SK-N-SH treated with all-trans-retinoic acid at 6 μM for 48 hours (cell line): ENCODE data around the gene KIF14.

Experiments
- ATAC-seq: fragments of 200-7000 bp; cut with Tn5 transposase; 3 replicates; pipeline ENCODE4 v1.9.1; 2020; ENCODE audit warnings: mild to moderate bottlenecking, moderate library complexity
- ARNTL ChIP-seq: fragments of 450-650 bp; formaldehyde crosslinking; IDR thresholded peaks from 2 replicates; pipeline ENCODE4 v1.5.0; 2020; ENCODE audit warnings: low read depth, mild to moderate bottlenecking, moderate library complexity, borderline replicate concordance
- BACH2 ChIP-seq: fragments of 250-450 bp; sonication (Bioruptor Pico); IDR thresholded peaks from 2 replicates; pipeline ENCODE4 v1.9.0; 2021; ENCODE audit warnings: mild to moderate bottlenecking, borderline replicate concordance
- CSDC2 ChIP-seq: fragments of 250-450 bp; sonication (Bioruptor Pico); IDR thresholded peaks from 2 replicates; pipeline ENCODE4 v1.5.0; 2020; ENCODE audit warnings: mild to moderate bottlenecking, moderate library complexity
- ESRRG ChIP-seq: fragments of 250-450 bp; sonication (Bioruptor Pico); IDR thresholded peaks from 2 replicates; pipeline ENCODE4 v1.6.1; 2021; ENCODE audit warnings: mild to moderate bottlenecking
- GLIS3 ChIP-seq: fragments of 250-450 bp; sonication (Bioruptor Pico); IDR thresholded peaks from 2 replicates; pipeline ENCODE4 v1.5.0; 2020; ENCODE audit warnings: mild to moderate bottlenecking, moderate library complexity
- ISL1 ChIP-seq: fragments of 250-450 bp; sonication (Bioruptor Pico); IDR thresholded peaks from 2 replicates; pipeline ENCODE4 v2.1.2; 2022; ENCODE audit warnings: mild to moderate bottlenecking, moderate library complexity
- OSR1 ChIP-seq: fragments of 250-450 bp; sonication (Bioruptor Pico); IDR thresholded peaks from 2 replicates; pipeline ENCODE4 v1.8.0; 2022; ENCODE audit warnings: moderate library complexity, mild to moderate bottlenecking, inconsistent platforms
- PPARA ChIP-seq: fragments of 250-450 bp; sonication (Bioruptor Pico); IDR thresholded peaks from 2 replicates; pipeline ENCODE4 v1.5.0; 2020; ENCODE audit warnings: mild to moderate bottlenecking, borderline replicate concordance
- RARB ChIP-seq: fragments of 250-450 bp; sonication (Bioruptor Pico); IDR thresholded peaks from 2 replicates; pipeline ENCODE4 v1.8.0; 2021; ENCODE audit warnings: mild to moderate bottlenecking, moderate library complexity
- SNAI2 ChIP-seq: fragments of 250-450 bp; sonication (Bioruptor Pico); IDR thresholded peaks from 2 replicates; pipeline ENCODE4 v1.5.0; 2020; ENCODE audit warnings: mild to moderate bottlenecking, moderate library complexity
- TCF4 ChIP-seq: fragments of 250-450 bp; sonication (Bioruptor Pico); IDR thresholded peaks from 2 replicates; pipeline ENCODE4 v1.8.0; 2021; ENCODE audit warnings: mild to moderate bottlenecking, moderate library complexity, borderline replicate concordance
- TOX ChIP-seq: fragments of 250-450 bp; sonication (Bioruptor Pico); IDR thresholded peaks from 2 replicates; pipeline ENCODE4 v1.8.0; 2021; ENCODE audit warnings: mild to moderate bottlenecking, moderate library complexity, borderline replicate concordance
- ZC3H10 ChIP-seq: fragments of 250-450 bp; sonication (Bioruptor Pico); IDR thresholded peaks from 2 replicates; pipeline ENCODE4 v1.5.1; 2021; ENCODE audit warnings: mild to moderate bottlenecking, moderate library complexity
- ZFP3 ChIP-seq: fragments of 250-450 bp; sonication (Bioruptor Pico); IDR thresholded peaks from 2 replicates; pipeline ENCODE4 v1.5.0; 2020; ENCODE audit warnings: mild to moderate bottlenecking, moderate library complexity
- ZFP30 ChIP-seq: fragments of 450-650 bp; formaldehyde crosslinking; IDR thresholded peaks from 2 replicates; pipeline ENCODE4 v1.5.0; 2022; ENCODE audit warnings: mild to moderate bottlenecking, moderate library complexity
- ZNF565 ChIP-seq: fragments of 450-650 bp; formaldehyde crosslinking; conservative IDR thresholded peaks from 2 replicates; pipeline ENCODE4 v1.5.0; 2020; ENCODE audit warnings: low read depth, mild to moderate bottlenecking, moderate library complexity
- ZNF70 ChIP-seq: fragments of 450-650 bp; formaldehyde crosslinking; IDR thresholded peaks from 2 replicates; pipeline ENCODE4 v1.5.0; 2020; ENCODE audit warnings: mild to moderate bottlenecking, moderate library complexity
- ZNF8 ChIP-seq: fragments of 450-650 bp; formaldehyde crosslinking; IDR thresholded peaks from 2 replicates; pipeline ENCODE4 v1.5.0; 2020; ENCODE audit warnings: mild to moderate bottlenecking, moderate library complexity
- TF ChIP-seq, protein P1 (sequence below): fragments of 250-450 bp; sonication (Bioruptor Pico); IDR thresholded peaks from 2 replicates; pipeline ENCODE4 v1.5.1; 2020; ENCODE audit warnings: low read depth, mild to moderate bottlenecking, moderate library complexity
- TF ChIP-seq, protein P2 (sequence below): fragments of 250-450 bp; sonication (Bioruptor Pico); IDR thresholded peaks from 2 replicates; pipeline ENCODE4 v1.5.1; 2021; ENCODE audit warnings: mild to moderate bottlenecking, moderate library complexity
- TF ChIP-seq, protein P3 (sequence below): fragments of 250-450 bp; sonication (Bioruptor Pico); IDR thresholded peaks from 2 replicates; pipeline ENCODE4 v1.8.0; 2020; ENCODE audit warnings: mild to moderate bottlenecking, moderate library complexity, borderline replicate concordance
- TF ChIP-seq, protein P4 (sequence below): fragments of 250-450 bp; sonication (Bioruptor Pico); IDR thresholded peaks from 2 replicates; pipeline ENCODE4 v1.8.0; 2021; ENCODE audit warnings: low read depth, mild to moderate bottlenecking, moderate library complexity, borderline replicate concordance
- TF ChIP-seq, protein P5 (sequence below): fragments of 250-450 bp; sonication (Bioruptor Pico); IDR thresholded peaks from 2 replicates; pipeline ENCODE4 v1.5.0; 2020; ENCODE audit warnings: mild to moderate bottlenecking, moderate library complexity

The KIF14 gene

DNA sequence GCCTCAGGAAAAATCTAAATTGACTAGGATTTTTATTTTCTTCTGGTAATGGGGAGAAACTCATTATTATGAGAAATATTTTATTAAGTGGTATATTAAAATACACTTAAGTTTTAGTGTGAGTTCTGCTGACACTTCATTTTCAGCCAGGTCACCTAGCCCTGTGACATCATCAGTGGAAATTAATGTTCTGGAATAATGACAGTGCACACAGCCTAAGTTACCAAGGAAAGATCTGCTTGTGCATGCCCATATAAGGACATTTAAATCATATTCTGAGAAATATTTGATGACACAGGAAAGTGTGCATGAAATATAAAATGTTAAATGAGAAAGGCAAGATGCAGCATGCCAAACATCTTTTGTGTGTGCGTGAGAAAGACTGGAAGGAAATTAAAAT lies 102.0 kb downstream of the KIF14 start:
- 0 out of 3 replicates have a peak, but pooled peaks have one; percentile 31 for ATAC-seq

DNA sequence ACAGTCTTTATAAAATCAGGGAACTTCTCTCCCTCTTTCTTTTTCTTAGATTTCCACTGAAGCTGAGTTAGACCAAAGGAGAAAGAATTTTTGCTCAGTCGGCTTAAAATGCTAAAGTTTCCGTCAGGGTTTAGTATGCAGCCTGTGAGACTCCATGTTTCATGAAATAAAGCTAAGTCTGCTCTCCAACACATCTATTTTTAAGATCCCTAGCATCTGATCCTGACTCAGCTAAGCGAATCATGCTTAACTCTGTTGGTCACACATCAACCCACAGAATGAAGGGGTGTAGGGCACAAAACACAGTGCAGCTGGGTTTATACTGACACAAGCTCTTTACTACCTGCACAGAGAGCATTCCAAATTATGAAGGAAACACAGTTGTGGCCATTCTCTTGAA lies 108.4 kb downstream of the KIF14 start:
- TF ChIP-seq GLIS3 (CRISPR knock-in tag), result no peak
- TF ChIP-seq TOX (CRISPR knock-in tag), result no peak
- no peak for TF ChIP-seq ZNF565 (CRISPR knock-in tag)
- TF ChIP-seq ISL1 (CRISPR knock-in tag), result no peak
- TF ChIP-seq ESRRG (CRISPR knock-in tag), result no peak
- TF ChIP-seq ZFP30 (CRISPR knock-in tag), result no peak
- TF ChIP-seq, protein P1, sequence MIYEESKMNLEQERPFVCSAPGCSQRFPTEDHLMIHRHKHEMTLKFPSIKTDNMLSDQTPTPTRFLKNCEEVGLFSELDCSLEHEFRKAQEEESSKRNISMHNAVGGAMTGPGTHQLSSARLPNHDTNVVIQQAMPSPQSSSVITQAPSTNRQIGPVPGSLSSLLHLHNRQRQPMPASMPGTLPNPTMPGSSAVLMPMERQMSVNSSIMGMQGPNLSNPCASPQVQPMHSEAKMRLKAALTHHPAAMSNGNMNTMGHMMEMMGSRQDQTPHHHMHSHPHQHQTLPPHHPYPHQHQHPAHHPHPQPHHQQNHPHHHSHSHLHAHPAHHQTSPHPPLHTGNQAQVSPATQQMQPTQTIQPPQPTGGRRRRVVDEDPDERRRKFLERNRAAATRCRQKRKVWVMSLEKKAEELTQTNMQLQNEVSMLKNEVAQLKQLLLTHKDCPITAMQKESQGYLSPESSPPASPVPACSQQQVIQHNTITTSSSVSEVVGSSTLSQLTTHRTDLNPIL (CRISPR knock-in tag), result no peak
- no peak for TF ChIP-seq CSDC2 (CRISPR knock-in tag)
- no peak for TF ChIP-seq ZNF8 (CRISPR knock-in tag)
- TF ChIP-seq SNAI2 (CRISPR knock-in tag), result no peak
- no peak for TF ChIP-seq ZFP3 (CRISPR knock-in tag)
- no peak for TF ChIP-seq ARNTL (CRISPR knock-in tag)
- TF ChIP-seq OSR1 (CRISPR knock-in tag), result no peak
- no peak for TF ChIP-seq BACH2
- TF ChIP-seq ZNF70 (CRISPR knock-in tag), result no peak
- no peak for TF ChIP-seq TCF4 (CRISPR knock-in tag)
- TF ChIP-seq PPARA, result no peak
- TF ChIP-seq, all 23 proteins: peak for 0
- ATAC-seq, result peak; percentile 65

More for the DNA sequence above, 102.0 kb downstream of the KIF14 start:
- TF ChIP-seq ZC3H10 (no peak), CSDC2 (CRISPR knock-in tag) (no peak), PPARA (no peak), ARNTL (CRISPR knock-in tag) (no peak), RARB (CRISPR knock-in tag) (no peak)
- TF ChIP-seq, protein P2, sequence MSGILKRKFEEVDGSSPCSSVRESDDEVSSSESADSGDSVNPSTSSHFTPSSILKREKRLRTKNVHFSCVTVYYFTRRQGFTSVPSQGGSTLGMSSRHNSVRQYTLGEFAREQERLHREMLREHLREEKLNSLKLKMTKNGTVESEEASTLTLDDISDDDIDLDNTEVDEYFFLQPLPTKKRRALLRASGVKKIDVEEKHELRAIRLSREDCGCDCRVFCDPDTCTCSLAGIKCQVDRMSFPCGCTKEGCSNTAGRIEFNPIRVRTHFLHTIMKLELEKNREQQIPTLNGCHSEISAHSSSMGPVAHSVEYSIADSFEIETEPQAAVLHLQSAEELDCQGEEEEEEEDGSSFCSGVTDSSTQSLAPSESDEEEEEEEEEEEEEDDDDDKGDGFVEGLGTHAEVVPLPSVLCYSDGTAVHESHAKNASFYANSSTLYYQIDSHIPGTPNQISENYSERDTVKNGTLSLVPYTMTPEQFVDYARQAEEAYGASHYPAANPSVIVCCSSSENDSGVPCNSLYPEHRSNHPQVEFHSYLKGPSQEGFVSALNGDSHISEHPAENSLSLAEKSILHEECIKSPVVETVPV, result no peak
- TF ChIP-seq, protein P3, sequence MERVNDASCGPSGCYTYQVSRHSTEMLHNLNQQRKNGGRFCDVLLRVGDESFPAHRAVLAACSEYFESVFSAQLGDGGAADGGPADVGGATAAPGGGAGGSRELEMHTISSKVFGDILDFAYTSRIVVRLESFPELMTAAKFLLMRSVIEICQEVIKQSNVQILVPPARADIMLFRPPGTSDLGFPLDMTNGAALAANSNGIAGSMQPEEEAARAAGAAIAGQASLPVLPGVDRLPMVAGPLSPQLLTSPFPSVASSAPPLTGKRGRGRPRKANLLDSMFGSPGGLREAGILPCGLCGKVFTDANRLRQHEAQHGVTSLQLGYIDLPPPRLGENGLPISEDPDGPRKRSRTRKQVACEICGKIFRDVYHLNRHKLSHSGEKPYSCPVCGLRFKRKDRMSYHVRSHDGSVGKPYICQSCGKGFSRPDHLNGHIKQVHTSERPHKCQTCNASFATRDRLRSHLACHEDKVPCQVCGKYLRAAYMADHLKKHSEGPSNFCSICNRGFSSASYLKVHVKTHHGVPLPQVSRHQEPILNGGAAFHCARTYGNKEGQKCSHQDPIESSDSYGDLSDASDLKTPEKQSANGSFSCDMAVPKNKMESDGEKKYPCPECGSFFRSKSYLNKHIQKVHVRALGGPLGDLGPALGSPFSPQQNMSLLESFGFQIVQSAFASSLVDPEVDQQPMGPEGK (CRISPR knock-in tag), result no peak

DNA sequence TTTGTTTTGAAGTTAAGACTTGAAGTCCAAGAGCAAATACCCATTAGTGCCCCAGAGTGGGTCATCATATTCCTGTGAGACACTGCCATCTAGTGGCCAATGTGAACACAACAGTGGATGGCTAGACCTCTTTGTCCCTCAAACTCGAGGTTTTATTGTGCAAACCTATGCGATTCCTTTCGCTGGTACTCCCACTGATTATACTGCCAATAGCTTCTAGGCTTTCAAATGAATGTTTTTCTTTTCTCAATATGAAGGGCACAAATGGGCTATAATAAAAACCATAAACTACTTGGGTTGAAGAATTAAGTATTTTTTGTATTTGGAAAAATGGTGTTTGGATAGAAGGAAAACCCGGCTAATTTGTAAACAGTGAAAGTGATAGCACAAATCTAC lies 110.3 kb downstream of the KIF14 start:
- peak; percentile 98 for ATAC-seq
- TF ChIP-seq, protein P4, sequence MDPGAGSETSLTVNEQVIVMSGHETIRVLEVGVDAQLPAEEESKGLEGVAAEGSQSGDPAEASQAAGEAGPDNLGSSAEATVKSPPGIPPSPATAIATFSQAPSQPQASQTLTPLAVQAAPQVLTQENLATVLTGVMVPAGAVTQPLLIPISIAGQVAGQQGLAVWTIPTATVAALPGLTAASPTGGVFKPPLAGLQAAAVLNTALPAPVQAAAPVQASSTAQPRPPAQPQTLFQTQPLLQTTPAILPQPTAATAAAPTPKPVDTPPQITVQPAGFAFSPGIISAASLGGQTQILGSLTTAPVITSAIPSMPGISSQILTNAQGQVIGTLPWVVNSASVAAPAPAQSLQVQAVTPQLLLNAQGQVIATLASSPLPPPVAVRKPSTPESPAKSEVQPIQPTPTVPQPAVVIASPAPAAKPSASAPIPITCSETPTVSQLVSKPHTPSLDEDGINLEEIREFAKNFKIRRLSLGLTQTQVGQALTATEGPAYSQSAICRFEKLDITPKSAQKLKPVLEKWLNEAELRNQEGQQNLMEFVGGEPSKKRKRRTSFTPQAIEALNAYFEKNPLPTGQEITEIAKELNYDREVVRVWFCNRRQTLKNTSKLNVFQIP (CRISPR knock-in tag), result no peak
- no peak for TF ChIP-seq ZC3H10
- TF ChIP-seq TCF4 (CRISPR knock-in tag), result no peak
- TF ChIP-seq, protein P1 (CRISPR knock-in tag), result no peak
- no peak for TF ChIP-seq RARB (CRISPR knock-in tag)
- TF ChIP-seq, protein P3 (CRISPR knock-in tag), result no peak
- TF ChIP-seq TOX (CRISPR knock-in tag), result no peak
- no peak for TF ChIP-seq SNAI2 (CRISPR knock-in tag)
- TF ChIP-seq, protein P5, sequence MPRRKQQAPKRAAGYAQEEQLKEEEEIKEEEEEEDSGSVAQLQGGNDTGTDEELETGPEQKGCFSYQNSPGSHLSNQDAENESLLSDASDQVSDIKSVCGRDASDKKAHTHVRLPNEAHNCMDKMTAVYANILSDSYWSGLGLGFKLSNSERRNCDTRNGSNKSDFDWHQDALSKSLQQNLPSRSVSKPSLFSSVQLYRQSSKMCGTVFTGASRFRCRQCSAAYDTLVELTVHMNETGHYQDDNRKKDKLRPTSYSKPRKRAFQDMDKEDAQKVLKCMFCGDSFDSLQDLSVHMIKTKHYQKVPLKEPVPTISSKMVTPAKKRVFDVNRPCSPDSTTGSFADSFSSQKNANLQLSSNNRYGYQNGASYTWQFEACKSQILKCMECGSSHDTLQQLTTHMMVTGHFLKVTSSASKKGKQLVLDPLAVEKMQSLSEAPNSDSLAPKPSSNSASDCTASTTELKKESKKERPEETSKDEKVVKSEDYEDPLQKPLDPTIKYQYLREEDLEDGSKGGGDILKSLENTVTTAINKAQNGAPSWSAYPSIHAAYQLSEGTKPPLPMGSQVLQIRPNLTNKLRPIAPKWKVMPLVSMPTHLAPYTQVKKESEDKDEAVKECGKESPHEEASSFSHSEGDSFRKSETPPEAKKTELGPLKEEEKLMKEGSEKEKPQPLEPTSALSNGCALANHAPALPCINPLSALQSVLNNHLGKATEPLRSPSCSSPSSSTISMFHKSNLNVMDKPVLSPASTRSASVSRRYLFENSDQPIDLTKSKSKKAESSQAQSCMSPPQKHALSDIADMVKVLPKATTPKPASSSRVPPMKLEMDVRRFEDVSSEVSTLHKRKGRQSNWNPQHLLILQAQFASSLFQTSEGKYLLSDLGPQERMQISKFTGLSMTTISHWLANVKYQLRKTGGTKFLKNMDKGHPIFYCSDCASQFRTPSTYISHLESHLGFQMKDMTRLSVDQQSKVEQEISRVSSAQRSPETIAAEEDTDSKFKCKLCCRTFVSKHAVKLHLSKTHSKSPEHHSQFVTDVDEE (CRISPR knock-in tag), result no peak
- no peak for TF ChIP-seq ZFP3 (CRISPR knock-in tag)
- no peak for TF ChIP-seq ZFP30 (CRISPR knock-in tag)
